Measurements from ENCODE around the gene C9orf78. TPM values are rescaled to one million over a fixed set of nuclear protein-coding genes. Genes with fewer than 3 reads are reported as not detected.

The C9orf78 gene
- total and polyA plus RNA-seq, 2 experiments from 2014 or later: 34.4 to 84.6 TPM

DNA sequence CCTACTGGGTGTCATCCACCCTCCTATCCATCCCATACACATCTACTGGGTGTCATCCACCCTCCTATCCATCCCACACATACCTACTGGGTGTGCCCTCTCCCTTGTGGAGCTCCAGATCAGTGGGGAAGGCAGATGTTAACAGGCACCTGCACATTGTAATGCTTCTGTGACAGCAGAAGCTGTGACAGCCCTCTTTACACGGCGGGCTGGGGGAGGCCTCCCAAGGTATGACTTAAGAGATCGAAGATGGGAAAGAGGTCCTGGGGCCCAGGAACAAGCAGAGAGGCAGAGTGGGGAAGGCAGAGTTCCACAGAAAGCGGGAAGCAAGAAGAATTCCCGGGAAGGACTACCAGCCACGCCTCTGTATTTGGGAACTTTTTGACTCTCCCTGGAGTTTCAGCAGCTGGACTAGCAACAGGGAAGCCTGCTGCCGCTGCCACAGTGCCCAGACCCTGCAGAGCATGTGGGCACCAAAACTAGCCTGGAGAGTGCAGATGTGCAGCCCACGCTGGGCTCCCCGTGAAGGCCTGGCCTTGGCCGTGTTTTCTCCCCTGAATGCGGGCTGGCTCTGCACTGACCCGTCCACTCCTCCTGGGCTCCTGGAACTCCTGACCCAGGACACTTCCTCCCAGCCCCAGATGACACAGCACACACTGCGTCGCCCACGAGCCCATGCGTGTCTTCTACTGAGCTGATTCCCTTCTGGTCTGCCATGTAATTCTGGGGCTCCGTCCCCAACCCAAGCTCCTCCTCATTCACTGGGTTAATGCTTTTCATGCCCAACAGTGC, 20.4 kb downstream of the C9orf78 start:
- no peak overlapping the region for H3K4me3 Mint-ChIP-seq
- peak overlapping the region; percentile 50; the same call in 1 of the 2 replicates for H3K27ac Mint-ChIP-seq
- H3K9me2 ChIP-seq (ENCODE audit: insufficient read depth): no peaks in the 10 kb centered on the region
- TF ChIP-seq, protein P1, sequence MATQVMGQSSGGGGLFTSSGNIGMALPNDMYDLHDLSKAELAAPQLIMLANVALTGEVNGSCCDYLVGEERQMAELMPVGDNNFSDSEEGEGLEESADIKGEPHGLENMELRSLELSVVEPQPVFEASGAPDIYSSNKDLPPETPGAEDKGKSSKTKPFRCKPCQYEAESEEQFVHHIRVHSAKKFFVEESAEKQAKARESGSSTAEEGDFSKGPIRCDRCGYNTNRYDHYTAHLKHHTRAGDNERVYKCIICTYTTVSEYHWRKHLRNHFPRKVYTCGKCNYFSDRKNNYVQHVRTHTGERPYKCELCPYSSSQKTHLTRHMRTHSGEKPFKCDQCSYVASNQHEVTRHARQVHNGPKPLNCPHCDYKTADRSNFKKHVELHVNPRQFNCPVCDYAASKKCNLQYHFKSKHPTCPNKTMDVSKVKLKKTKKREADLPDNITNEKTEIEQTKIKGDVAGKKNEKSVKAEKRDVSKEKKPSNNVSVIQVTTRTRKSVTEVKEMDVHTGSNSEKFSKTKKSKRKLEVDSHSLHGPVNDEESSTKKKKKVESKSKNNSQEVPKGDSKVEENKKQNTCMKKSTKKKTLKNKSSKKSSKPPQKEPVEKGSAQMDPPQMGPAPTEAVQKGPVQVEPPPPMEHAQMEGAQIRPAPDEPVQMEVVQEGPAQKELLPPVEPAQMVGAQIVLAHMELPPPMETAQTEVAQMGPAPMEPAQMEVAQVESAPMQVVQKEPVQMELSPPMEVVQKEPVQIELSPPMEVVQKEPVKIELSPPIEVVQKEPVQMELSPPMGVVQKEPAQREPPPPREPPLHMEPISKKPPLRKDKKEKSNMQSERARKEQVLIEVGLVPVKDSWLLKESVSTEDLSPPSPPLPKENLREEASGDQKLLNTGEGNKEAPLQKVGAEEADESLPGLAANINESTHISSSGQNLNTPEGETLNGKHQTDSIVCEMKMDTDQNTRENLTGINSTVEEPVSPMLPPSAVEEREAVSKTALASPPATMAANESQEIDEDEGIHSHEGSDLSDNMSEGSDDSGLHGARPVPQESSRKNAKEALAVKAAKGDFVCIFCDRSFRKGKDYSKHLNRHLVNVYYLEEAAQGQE (IDR thresholded peaks at IDR 0.05; ENCODE audit: unreplicated experiment): no peak
- TF ChIP-seq CREB1 (CRISPR knock-in tag; IDR thresholded peaks at IDR 0.05; ENCODE audit: low read depth) (no peak), POLR2AphosphoS5 (IDR thresholded peaks at IDR 0.05; ENCODE audit: low read depth) (no peak), EZH2phosphoT487 (IDR thresholded peaks at IDR 0.05; ENCODE audit: unreplicated experiment) (no peak)
- TF ChIP-seq, protein P2, sequence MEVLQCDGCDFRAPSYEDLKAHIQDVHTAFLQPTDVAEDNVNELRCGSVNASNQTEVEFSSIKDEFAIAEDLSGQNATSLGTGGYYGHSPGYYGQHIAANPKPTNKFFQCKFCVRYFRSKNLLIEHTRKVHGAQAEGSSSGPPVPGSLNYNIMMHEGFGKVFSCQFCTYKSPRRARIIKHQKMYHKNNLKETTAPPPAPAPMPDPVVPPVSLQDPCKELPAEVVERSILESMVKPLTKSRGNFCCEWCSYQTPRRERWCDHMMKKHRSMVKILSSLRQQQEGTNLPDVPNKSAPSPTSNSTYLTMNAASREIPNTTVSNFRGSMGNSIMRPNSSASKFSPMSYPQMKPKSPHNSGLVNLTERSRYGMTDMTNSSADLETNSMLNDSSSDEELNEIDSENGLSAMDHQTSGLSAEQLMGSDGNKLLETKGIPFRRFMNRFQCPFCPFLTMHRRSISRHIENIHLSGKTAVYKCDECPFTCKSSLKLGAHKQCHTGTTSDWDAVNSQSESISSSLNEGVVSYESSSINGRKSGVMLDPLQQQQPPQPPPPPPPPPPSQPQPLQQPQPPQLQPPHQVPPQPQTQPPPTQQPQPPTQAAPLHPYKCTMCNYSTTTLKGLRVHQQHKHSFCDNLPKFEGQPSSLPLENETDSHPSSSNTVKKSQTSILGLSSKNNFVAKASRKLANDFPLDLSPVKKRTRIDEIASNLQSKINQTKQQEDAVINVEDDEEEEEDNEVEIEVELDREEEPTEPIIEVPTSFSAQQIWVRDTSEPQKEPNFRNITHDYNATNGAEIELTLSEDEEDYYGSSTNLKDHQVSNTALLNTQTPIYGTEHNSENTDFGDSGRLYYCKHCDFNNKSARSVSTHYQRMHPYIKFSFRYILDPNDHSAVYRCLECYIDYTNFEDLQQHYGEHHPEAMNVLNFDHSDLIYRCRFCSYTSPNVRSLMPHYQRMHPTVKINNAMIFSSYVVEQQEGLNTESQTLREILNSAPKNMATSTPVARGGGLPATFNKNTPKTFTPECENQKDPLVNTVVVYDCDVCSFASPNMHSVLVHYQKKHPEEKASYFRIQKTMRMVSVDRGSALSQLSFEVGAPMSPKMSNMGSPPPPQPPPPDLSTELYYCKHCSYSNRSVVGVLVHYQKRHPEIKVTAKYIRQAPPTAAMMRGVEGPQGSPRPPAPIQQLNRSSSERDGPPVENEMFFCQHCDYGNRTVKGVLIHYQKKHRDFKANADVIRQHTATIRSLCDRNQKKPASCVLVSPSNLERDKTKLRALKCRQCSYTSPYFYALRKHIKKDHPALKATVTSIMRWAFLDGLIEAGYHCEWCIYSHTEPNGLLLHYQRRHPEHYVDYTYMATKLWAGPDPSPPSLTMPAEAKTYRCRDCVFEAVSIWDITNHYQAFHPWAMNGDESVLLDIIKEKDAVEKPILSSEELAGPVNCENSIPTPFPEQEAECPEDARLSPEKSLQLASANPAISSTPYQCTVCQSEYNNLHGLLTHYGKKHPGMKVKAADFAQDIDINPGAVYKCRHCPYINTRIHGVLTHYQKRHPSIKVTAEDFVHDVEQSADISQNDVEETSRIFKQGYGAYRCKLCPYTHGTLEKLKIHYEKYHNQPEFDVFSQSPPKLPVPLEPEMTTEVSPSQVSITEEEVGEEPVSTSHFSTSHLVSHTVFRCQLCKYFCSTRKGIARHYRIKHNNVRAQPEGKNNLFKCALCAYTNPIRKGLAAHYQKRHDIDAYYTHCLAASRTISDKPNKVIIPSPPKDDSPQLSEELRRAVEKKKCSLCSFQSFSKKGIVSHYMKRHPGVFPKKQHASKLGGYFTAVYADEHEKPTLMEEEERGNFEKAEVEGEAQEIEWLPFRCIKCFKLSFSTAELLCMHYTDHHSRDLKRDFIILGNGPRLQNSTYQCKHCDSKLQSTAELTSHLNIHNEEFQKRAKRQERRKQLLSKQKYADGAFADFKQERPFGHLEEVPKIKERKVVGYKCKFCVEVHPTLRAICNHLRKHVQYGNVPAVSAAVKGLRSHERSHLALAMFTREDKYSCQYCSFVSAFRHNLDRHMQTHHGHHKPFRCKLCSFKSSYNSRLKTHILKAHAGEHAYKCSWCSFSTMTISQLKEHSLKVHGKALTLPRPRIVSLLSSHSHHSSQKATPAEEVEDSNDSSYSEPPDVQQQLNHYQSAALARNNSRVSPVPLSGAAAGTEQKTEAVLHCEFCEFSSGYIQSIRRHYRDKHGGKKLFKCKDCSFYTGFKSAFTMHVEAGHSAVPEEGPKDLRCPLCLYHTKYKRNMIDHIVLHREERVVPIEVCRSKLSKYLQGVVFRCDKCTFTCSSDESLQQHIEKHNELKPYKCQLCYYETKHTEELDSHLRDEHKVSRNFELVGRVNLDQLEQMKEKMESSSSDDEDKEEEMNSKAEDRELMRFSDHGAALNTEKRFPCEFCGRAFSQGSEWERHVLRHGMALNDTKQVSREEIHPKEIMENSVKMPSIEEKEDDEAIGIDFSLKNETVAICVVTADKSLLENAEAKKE (CRISPR knock-in tag; IDR thresholded peaks at IDR 0.05): no peak
- TF ChIP-seq, protein P3, sequence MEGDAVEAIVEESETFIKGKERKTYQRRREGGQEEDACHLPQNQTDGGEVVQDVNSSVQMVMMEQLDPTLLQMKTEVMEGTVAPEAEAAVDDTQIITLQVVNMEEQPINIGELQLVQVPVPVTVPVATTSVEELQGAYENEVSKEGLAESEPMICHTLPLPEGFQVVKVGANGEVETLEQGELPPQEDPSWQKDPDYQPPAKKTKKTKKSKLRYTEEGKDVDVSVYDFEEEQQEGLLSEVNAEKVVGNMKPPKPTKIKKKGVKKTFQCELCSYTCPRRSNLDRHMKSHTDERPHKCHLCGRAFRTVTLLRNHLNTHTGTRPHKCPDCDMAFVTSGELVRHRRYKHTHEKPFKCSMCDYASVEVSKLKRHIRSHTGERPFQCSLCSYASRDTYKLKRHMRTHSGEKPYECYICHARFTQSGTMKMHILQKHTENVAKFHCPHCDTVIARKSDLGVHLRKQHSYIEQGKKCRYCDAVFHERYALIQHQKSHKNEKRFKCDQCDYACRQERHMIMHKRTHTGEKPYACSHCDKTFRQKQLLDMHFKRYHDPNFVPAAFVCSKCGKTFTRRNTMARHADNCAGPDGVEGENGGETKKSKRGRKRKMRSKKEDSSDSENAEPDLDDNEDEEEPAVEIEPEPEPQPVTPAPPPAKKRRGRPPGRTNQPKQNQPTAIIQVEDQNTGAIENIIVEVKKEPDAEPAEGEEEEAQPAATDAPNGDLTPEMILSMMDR (conservative IDR thresholded peaks at IDR 0.05; ENCODE audit: low read depth in 2 of 2): no peak
- H3K4me2 ChIP-seq: no peak overlapping the region
- H3K36me3 Mint-ChIP-seq (ENCODE audit: low read depth): peaks cover 65% of the 10 kb centered on the region
- no peaks in the 10 kb centered on the region for H3K4me1 ChIP-seq (ENCODE audit: insufficient read depth)
- H4K20me1 ChIP-seq (replicated peaks; ENCODE audit: insufficient read depth): peaks cover 15% of the 10 kb centered on the region
- peaks cover 18% of the 10 kb centered on the region; the same call in 1 of the 2 replicates for H3F3A ChIP-seq (replicated peaks; ENCODE audit: low read depth)
- peaks cover 8% of the 10 kb centered on the region for H3K79me2 ChIP-seq (replicated peaks; ENCODE audit: insufficient read depth)
- no peaks in the 10 kb centered on the region for H3K9me3 Mint-ChIP-seq
- no peak overlapping the region for H3K4me3 ChIP-seq
- H3K27me3 Mint-ChIP-seq (ENCODE audit: insufficient read depth, low read depth, poor library complexity): peaks cover 12% of the 10 kb centered on the region
- peaks cover 5% of the 10 kb centered on the region; the same call in 1 of the 2 replicates for H3K36me3 ChIP-seq (ENCODE audit: insufficient read depth)
- H3K27me3 ChIP-seq (ENCODE audit: insufficient read depth): no peaks in the 10 kb centered on the region
- no peak overlapping the region for H3K27ac ChIP-seq (ENCODE audit: low read depth)
- ATAC-seq: no peak
- H2AFZ ChIP-seq: no peak overlapping the region
- no peaks in the 10 kb centered on the region for H3K4me1 Mint-ChIP-seq
- no peak for DNase-seq (ENCODE audit: low spot score)
